GM18868 (cell line): ENCODE measurements around the gene OR13C4.
"Not testable (repeated sequence)": the region's sequence is repeated elsewhere in the genome, so short reads cannot be mapped to it uniquely, and the experiment has no call there.

Source experiments
- ATAC-seq: cut with Tn5 transposase; IDR thresholded peaks from one replicate; pipeline ENCODE4 v1.9.1; 2021; ENCODE audit warnings: mild to moderate bottlenecking, moderate library complexity; ENCODE audit not compliant: unreplicated experiment

The OR13C4 gene

DNA sequence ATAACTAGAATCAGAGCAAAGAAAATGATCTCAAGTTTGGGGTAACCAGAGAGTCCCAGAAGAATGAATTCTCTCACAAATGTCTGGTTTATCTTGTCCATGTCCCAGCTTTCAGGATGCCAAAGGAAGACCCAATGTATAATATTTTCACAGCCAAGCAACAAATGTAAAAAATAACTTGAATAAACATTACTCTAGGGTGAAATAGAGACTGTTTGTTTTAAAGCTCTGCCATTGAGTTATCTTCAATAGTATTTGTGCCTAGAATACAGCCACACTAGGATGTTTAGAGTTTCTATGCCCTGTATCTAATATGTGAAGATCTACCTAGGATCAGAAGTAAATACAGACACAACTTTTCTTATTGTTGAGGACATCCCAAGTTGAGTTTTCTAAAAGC lies at the start of gene OR13C4:
TSS of gene OR13C4 (minus strand) at position 101 of the 400 bp plus-strand sequence. CDS start at position 101, 0 bp downstream.
- ATAC-seq = no peak

DNA sequence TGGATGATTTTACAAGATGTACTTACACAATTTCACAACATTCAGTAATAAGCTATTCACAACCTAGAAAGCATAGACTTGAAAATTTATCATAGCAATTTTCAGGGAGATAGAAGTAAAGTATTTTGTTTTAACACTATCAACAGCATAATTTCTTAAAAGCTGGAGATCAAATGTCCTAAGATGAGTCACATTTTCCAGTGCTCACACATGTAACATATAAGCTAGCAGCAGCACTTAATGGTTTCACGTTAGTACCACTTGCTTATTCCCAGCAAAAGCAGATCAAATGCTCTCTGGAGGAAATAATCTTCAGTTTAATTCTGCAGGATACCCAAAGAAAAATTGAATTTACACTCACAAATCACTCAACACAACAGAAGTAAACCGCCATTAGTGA lies 48.4 kb upstream of the OR13C4 start:
- no peak for ATAC-seq

DNA sequence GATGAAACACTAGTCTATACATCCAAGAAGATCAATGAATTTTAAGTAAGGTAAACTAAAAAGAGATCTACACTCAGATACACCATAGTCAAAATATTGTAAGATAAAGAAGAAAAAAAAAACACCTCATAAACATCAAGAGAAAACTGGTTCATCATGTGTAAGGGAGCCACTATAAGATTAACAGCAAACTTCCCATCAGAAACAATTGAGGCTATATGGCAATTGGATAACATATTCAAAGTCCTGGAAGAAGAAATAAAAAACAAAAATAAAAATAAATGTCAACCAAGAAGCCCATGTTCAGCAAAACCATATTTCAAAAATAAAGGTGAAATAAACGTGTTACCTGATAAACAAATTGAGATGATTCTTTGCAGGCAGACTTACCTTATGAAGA lies 45.6 kb upstream of the OR13C4 start:
- no peak for ATAC-seq

DNA sequence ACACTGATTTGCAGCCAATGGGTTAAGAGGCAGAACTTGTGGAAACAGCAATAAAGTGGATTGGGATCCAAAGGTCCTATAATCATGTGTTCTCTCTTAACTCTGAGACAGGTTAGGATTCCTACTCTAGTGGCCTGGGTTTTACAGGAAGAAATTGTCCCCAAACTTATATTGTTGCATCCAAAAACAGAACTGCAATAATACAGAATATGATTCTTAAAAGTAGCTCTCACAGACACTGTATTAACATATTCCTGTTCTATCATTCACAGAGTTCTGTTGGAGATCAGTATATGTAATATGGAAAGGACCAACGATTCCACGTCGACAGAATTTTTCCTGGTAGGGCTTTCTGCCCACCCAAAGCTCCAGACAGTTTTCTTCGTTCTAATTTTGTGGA lies 41.9 kb upstream of the OR13C4 start, which contains the start of gene OR13C8:
TSS of gene OR13C8 (plus strand) at position 301 of the 400 bp plus-strand sequence. CDS start at position 301, 0 bp downstream.
- ATAC-seq = no peak

DNA sequence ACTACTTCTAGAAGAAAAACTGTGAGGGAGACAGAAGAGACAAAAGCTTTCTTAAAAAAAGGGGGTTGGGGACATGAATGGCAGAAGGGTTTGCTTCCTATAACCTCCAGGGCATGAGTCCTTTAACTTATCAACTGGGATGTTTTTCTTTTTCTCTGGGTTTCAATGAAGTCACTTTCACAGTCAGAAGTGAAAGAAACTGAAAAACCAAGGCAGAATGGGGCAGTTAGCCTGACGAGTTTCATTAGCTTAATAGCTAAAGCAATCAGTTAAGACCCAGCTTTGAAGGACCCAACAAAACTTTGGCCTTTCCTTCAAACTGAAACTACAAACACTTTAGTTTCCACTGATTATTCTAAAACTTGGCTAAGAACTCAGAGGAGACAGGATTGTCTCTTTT lies 37.3 kb upstream of the OR13C4 start:
- no peak for ATAC-seq

DNA sequence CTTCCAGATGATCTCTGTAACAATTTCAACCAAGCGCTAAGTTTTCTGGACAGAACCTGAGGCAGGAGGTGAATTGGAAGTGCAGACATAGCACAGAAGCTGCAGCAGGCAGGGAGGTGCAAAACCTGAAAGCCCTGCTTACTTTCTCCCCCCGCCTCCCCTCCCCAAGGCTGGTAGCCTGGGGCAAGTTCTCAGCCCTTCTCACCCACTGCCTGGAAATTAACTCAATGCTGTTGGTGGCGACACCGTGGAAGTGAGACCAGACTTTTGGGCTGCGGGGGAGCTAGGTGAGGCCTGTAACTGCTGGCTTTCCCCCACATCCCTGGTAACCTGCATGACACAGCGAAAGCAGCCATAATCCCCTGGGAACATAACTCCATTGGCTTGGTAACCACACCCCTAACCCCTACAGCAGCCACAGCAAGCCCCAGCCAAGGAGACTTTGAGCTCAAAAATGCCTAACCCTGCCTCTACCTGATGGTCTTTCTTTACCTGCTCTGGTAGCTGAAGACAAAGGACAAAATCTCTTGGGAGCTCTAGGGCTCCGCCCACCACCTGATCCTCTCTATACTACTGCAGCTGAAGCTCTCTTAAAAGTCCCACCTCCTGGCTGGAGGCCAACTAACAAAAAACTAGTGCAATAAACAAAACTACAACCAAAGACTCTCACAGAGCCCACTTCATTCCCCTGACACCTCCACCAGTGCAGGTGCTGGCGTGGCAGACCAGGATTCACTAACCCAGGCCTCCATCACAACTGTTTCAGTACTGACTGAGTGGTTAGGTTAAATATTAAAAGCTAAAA lies 30.0 kb upstream of the OR13C4 start:
- ATAC-seq = no peak

DNA sequence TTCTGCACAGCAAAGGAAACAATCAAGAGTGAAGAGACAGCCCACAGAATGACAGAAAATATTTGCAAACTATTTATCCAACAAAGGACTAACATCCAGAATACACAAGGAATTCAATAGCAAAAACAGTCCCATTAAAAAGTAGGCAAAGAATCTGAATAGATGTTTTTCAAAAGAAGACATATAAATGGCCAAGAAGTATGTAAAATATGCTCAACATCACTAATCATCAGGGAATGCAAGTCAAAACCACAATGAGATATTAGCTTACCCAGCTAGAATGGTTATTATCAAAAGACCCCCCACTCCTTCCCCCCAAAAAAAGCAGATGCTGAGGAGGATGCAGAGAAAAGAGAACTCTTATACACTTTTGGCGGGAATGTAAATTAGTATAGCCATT lies 28.5 kb upstream of the OR13C4 start:
- no peak for ATAC-seq

DNA sequence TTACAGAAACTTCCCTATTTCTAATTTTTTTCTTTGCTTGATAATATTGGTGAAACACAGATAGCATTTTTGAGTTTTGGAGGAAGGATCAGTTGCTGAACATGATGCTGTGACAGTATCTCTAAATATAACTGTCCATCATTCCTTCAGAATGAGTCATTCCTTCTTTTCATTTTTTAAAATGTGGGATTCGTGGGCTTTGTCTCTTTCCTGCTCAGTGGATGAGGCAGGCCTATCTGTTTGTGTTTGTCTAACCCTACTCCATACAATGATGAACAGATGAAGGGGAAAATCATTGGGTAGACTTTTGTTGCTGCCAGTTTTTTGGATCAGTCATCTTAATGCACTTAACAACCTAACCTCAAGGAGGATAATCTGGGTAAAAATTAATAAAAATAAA lies 26.3 kb upstream of the OR13C4 start:
- no peak for ATAC-seq

DNA sequence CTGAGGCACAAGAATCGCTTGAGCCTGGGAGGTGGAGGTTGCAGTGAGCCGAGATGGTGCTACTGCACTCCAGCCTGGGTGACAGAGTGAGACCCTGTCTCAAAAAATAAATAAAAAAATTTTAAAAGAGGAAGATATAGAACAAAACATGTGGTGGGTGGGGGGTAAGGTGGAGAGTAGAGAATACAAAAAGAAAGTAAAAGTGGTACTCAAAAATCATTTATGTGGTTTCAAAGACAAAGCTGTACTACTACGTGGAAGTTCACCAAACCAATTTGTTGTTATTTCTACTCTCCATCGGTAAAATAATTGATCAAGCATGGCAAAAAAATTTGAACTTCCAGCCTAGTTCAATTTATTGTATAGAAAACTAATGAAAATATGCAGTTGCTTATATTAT lies 17.6 kb upstream of the OR13C4 start:
- no peak for ATAC-seq

DNA sequence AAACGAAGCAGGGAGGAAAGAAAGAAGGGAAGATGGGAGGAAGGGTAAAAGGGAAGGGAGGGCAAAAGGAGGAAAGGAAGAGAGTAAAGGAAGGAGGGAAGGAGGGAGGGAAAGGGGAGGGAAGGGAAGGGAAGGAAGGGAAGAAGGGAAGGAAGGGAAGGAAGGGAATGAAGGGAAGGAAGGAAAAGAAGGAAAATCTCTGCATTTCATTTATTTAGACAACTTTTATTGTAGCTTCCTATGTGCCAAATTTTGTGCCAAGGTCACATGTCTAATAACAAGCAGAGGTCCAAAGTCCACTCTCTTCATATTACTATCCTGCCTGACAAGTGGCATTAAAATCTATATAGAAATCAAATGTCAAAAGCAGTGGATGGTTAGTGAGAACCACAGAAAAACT lies 12.3 kb upstream of the OR13C4 start:
- ATAC-seq = no peak

DNA sequence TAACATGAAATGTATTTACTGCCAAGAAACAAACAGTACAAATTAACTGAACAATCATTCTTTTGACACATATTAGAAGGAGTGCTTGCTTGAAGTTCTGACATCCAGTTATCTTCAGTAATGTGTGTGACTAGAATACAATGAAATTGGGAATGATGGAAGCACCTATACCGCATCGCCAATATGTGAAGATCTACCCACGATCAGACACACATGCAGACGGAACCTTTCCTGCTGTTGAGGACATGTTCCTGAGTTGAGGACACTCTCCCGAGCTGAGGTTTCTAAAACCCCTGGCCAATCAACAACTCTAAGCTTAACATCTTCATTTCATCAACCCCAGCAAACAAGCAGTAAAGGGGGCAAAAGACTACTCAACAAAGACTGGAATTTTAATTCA lies 9.7 kb upstream of the OR13C4 start, which contains the start of gene OR13C3:
TSS of gene OR13C3 (minus strand) at position 101 of the 400 bp plus-strand sequence. CDS start 133 bp downstream, outside the sequence.
- no peak for ATAC-seq

DNA sequence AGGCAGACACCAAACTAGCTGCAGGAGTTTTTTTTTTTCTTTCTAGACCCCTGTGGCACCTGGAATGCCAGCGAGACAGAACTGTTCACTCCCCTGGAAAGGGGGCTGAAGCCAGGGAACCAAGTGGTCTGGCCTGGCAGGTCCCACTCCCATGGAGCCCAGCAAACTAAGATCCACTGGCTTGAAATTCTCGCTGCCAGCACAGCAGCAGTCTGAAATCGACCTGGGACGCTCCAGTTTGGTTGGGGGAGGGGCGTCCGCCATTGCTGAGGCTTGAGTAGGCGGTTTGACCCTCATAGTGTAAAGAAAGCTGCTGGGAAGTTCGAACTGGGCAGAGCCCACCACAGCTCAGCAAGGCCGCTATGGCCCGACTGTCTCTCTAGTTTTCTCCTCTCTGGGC lies 6.8 kb downstream of the OR13C4 start:
- not testable (repeated sequence) for ATAC-seq

DNA sequence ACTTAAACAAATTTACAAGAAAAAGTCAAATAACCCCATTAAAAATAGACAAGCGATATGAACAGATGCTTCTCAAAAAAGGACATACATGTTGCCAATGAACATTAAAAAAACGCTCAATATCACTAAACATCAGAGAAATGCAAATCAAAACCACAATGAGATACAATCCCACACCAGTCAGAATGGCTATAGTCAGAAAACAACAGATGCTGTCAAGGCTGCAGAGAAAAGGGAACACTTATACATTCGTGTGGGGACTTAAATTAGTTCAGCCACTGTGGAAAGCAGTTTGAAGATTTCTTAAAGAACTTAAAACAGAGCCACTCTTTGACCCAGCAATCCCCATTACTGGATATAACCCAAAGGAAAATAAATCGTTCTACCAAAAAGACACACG lies 12.1 kb downstream of the OR13C4 start:
- ATAC-seq = no peak

DNA sequence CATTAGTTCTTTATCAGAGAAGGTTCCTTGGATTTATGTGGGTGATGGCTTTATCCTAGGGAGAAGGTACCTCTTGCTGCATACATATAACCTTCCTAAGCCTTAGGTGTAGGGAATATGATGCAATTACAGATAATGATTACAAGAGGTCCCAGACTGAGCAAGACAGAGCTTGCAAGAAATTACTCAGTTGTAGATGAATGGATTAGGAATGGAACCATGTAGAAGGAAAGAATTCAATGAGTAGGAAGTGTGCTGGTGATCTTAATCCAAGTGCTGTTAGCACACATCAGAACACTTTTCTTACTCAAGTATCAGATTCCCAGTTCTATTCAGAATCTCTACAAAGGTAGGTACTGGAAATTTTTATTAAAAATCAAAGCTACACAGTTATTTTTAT lies 20.4 kb downstream of the OR13C4 start:
- no peak for ATAC-seq

DNA sequence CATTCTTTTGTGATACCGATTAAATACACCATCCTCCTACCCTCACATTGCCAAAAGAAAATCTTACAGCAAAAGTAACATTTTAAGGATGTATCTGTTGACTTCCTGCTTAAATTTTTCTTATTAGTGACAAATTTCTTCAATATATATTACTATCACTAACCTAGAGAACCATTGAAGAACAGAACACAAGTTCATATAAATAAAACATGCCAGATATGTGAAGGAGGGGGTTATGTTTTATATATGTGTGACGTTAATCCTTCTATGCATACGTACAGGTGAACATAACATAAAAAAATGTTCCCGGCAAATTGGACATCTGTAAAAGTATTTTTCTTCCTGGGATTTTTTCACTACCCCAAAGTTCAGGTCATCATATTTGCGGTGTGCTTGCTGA lies 23.0 kb downstream of the OR13C4 start, which contains the start of gene OR13F1:
TSS of gene OR13F1 (plus strand) at position 301 of the 400 bp plus-strand sequence. CDS start at position 301, 0 bp downstream.
- no peak for ATAC-seq

DNA sequence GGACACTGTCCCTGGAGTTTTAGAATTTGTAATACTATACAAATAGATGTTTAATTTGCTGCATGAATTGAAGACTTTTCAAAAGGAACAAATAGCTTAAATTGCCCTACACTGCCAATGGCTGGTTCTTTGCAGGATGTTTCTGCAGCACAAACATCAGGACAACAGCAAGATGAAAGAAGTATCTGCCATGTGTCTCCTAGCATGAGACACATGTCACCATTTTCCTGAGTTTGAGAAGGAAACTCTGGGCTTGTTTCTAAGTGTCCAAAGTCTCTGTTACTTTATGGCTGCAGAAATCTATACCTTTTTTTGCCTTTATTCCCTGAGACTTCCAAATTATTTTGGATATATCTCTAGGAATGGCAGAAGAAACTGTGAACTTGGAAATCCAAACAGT lies 23.6 kb downstream of the OR13C4 start:
- ATAC-seq = no peak

DNA sequence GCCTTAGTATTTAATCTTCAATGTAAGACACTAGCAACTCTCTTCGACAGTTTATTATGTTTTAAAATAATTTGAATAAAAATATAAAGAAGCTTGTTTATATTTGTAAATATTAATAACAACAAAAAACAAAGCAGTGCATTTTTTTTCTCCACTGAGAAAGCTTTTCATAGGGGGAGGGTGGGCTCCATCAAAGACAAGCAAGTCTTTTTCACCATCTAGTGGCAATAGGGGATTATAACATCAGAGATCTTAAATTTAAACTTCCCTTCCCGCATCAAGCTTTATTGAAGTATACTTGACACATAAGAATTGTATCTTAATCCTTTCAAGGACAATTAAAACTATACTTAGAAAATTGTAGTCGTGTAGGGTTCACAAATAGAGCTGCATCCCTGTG lies 32.2 kb downstream of the OR13C4 start:
- peak; percentile 47 for ATAC-seq

DNA sequence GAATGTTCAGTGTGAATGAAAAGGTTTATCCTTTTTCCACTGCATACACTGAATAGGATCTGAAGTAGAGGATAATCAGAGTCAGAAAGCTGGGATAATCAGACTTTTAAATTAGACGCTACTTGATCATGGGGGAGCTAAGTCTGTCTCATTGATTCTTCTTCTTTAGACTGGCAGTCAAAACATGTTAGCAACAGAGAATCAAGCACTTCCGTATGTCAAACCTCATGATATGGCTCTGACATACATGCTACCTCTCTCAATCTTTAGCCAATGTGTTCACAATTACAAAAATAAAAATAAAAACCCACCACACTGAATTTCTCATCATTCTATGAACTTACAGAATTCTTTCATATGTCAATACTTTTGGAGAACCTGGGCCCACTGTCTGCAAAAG lies 42.0 kb downstream of the OR13C4 start:
- ATAC-seq = no peak

DNA sequence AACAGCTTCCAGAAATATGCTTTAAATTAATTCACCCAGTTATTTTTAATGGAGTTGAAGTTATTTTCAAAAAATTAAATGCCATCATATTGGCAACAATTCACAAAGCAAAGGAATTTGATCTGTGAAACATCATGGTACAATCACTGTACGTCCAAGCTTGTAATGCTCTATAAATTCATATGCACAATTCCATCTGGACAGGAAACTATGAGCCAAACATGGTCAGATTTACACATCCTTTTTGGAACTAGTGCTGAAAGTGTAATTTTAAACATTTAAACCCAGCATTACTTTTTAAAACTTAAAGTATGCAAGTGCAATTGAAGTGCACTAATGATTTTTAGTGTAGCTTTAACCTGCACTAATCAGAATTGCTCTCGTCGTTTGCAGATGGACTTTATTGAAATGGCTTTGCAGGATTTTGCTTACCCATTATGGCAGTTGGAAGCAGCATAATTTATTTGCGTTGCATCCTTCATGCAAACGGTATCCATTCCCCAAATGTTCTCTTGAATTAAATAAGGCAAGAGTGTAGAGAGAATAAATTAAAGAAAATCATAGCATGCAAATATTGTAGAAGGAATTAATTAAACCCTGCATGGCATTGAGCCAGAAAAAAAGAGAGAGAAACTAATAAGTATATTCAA lies 44.0 kb downstream of the OR13C4 start:
- no peak for ATAC-seq
